ENCODE data around the gene RNASE9. TPM values are rescaled to one million over a fixed set of nuclear protein-coding genes. Genes with fewer than 3 reads are reported as not detected.

The RNASE9 gene
- not detected for total RNA-seq
- not detected for polyA plus RNA-seq (2013, experiment 1 of 2)
- polyA plus RNA-seq (2013, experiment 2 of 2): not detected
- total RNA-seq: 0 to 0.04 (median 0) reads per million in 172 experiments

- Histone ChIP-seq H3K9me3 (ENCODE audit: control insufficient read depth in 1 of 2, insufficient read depth in 1 of 2, low read length in 2 of 2) (no peaks in the 10 kb centered on the region), H3K27me3 (ENCODE audit: control insufficient read depth in 1 of 2, insufficient read depth in 2 of 2, low read length in 2 of 2) (peaks cover 0 to 7% of the 10 kb centered on the region in 2 experiments), H3K27ac (ENCODE audit: low read depth in 1 of 2, low read length in 2 of 2) (no peak within 1 kb of the TSS), H3K4me3 (ENCODE audit: low read length) (no peak within 1 kb of the TSS), H3K4me1 (ENCODE audit: insufficient read depth, low read length) (no peaks in the 10 kb centered on the region), H3K36me3 (ENCODE audit: insufficient read depth, low read length) (no peaks in the 10 kb centered on the region)
- TF ChIP-seq, protein P1, sequence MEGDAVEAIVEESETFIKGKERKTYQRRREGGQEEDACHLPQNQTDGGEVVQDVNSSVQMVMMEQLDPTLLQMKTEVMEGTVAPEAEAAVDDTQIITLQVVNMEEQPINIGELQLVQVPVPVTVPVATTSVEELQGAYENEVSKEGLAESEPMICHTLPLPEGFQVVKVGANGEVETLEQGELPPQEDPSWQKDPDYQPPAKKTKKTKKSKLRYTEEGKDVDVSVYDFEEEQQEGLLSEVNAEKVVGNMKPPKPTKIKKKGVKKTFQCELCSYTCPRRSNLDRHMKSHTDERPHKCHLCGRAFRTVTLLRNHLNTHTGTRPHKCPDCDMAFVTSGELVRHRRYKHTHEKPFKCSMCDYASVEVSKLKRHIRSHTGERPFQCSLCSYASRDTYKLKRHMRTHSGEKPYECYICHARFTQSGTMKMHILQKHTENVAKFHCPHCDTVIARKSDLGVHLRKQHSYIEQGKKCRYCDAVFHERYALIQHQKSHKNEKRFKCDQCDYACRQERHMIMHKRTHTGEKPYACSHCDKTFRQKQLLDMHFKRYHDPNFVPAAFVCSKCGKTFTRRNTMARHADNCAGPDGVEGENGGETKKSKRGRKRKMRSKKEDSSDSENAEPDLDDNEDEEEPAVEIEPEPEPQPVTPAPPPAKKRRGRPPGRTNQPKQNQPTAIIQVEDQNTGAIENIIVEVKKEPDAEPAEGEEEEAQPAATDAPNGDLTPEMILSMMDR (IDR thresholded peaks at IDR 0.05): no peak
- intact Hi-C loops (cut with DNase I, micrococcal nuclease): no loop called here
- Mint-ChIP-seq H3K4me3 (no peak within 1 kb of the TSS), H3K9me3 (no peaks in the 10 kb centered on the region), H3K4me1 (ENCODE audit: low read depth) (no peaks in the 10 kb centered on the region), H3K36me3 (ENCODE audit: low read depth) (no peaks in the 10 kb centered on the region), H3K27me3 (no peaks in the 10 kb centered on the region), H3K27ac (no peak within 1 kb of the TSS)
- ATAC-seq (ENCODE audit: poor library complexity): no peak
- ChIA-PET CTCF (no interaction called here), POLR2A (no interaction called here)
- no peak for DNase-seq
These were observed at the start of gene RNASE9 for GRCh38 chr14:20560961-20561360. Gene RNASE9 (minus strand): TSS chr14:20561047.

DNA sequence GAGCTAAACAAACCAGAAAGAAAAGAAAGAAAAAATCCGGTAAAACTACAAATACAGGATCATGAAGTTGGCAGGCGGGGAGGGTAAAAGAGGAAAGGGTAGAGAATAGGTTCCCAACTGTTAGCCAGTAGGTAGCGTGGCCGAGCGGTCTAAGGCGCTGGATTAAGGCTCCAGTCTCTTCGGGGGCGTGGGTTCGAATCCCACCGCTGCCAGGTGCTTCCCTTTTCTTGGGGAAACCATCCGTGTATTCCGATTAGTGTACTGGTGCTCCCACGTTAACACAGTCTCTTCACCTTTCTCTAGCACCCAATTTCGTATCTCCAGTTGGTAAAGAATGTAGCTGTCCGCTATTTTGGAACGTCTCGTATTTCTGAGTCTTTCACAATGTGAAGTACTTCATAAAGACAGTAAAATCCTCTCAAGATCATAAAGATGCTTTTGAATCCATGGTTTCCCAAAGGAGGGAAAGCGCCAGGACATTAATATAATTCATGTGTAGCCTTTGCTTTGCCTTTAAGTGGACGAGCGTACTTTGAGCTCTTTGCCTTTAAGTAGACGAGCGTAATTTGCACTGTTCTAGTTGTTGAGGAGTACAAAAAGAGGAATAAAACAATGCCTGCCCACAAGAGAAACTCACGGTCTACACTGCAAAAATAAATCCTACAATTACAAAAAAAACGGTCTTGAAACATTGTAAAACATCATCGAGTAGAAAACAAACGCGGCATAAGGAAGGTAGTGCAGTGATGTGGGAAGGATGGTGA, 49.3 kb upstream of the RNASE9 start:
- Histone ChIP-seq H3K36me3 (ENCODE audit: insufficient read depth, low read length) (no peaks in the 10 kb centered on the region), H3K27ac (ENCODE audit: low read depth in 1 of 2, low read length in 2 of 2) (peak overlapping the region in 1 of 2 donors; percentile 5), H3K4me1 (ENCODE audit: insufficient read depth, low read length) (peaks cover 37% of the 10 kb centered on the region), H3K9me3 (ENCODE audit: control insufficient read depth in 1 of 2, insufficient read depth in 1 of 2, low read length in 2 of 2) (no peaks in the 10 kb centered on the region), H3K4me3 (ENCODE audit: low read length) (peak overlapping the region; percentile 67), H3K27me3 (ENCODE audit: control insufficient read depth in 1 of 2, insufficient read depth in 2 of 2, low read length in 2 of 2) (no peaks in the 10 kb centered on the region)
- intact Hi-C loops (cut with DNase I, micrococcal nuclease): loop anchor here (5.0 kb wide), 2 partner anchors 78 to 268 kb away; partner anchors contain the start of gene PARP2 (in 1 of the 2)
- ChIA-PET POLR2A (interaction anchor here (1.0 to 2.8 kb wide), 12 partner anchors 12 to 282 kb away, joined by 3 to 35 read pairs (median 5); partner anchors contain the start of genes APEX1, OSGEP, PARP2 and PIP4P1), CTCF (interaction anchor here (0.8 to 2.8 kb wide), 11 partner anchors 16 to 285 kb away, joined by 3 to 14 read pairs (median 3); partner anchors contain the start of gene TEP1)
- TF ChIP-seq, protein P1 (IDR thresholded peaks at IDR 0.05): no peak
- H3K4me1 Mint-ChIP-seq (ENCODE audit: low read depth): no peaks in the 10 kb centered on the region
- ATAC-seq (ENCODE audit: poor library complexity): peak; percentile 8
- no peak overlapping the region for H3K4me3 Mint-ChIP-seq
- peak; percentile 48 to 86 (median 64) for DNase-seq
- H3K36me3 Mint-ChIP-seq (ENCODE audit: low read depth): no peaks in the 10 kb centered on the region
- H3K27me3 Mint-ChIP-seq: no peaks in the 10 kb centered on the region
- H3K27ac Mint-ChIP-seq: no peak overlapping the region
- H3K9me3 Mint-ChIP-seq: no peaks in the 10 kb centered on the region

GRCh38 chr14:20609215-20610001, 48.6 kb upstream of the RNASE9 start:
- H3K27me3 ChIP-seq (ENCODE audit: control insufficient read depth in 1 of 2, insufficient read depth in 2 of 2, low read length in 2 of 2): no peaks in the 10 kb centered on the region
- no peaks in the 10 kb centered on the region for H3K36me3 Mint-ChIP-seq (ENCODE audit: low read depth)
- no peaks in the 10 kb centered on the region for H3K27me3 Mint-ChIP-seq
- ATAC-seq (ENCODE audit: poor library complexity) (peak; percentile 19), DNase-seq (peak; percentile 31 to 88 (median 44))
- POLR2A ChIA-PET: interaction anchor here (1.0 to 2.8 kb wide), 13 partner anchors 13 to 281 kb away, joined by 3 to 35 read pairs (median 5); partner anchors contain the start of genes APEX1, OSGEP, PARP2 and PIP4P1
- H3K4me1 ChIP-seq (ENCODE audit: insufficient read depth, low read length): peaks cover 35% of the 10 kb centered on the region
- H3K4me3 ChIP-seq (ENCODE audit: low read length): peak overlapping the region; percentile 67
- intact Hi-C loops (cut with DNase I, micrococcal nuclease): loop anchor here (1.0 to 5.0 kb wide), 7 partner anchors 77 to 282 kb away; partner anchors contain the start of genes OSGEP (in 2 of the 2), APEX1 (in 1 of the 2) and PARP2 (in 1 of the 2)
- H3K36me3 ChIP-seq (ENCODE audit: insufficient read depth, low read length): no peaks in the 10 kb centered on the region
- no peaks in the 10 kb centered on the region for H3K9me3 ChIP-seq (ENCODE audit: control insufficient read depth in 1 of 2, insufficient read depth in 1 of 2, low read length in 2 of 2)
- H3K9me3 Mint-ChIP-seq: no peaks in the 10 kb centered on the region
- no peak overlapping the region for H3K27ac Mint-ChIP-seq
- no peak overlapping the region for H3K4me3 Mint-ChIP-seq
- TF ChIP-seq, protein P1 (IDR thresholded peaks at IDR 0.05): peak; percentile 99
- H3K27ac ChIP-seq (ENCODE audit: low read depth in 1 of 2, low read length in 2 of 2): peak overlapping the region in 1 of 2 donors; percentile 5
- H3K4me1 Mint-ChIP-seq (ENCODE audit: low read depth): no peaks in the 10 kb centered on the region
- CTCF ChIA-PET: interaction anchor here (1.0 to 2.8 kb wide), 12 partner anchors 16 to 284 kb away, joined by 3 to 14 read pairs (median 4); no protein-coding TSS in a partner anchor
